GM23338 (cell line): Measurements from ENCODE around the gene MAD1L1. TPM values are rescaled to one million over a fixed set of nuclear protein-coding genes. Genes with fewer than 3 reads are reported as not detected.
A peak's percentile ranks its signal among the peaks of the same experiment; 100 is the strongest.
"Not testable (repeated sequence)": the region's sequence is repeated elsewhere in the genome, so short reads cannot be mapped to it uniquely, and the experiment has no call there.

Experiments
- ATAC-seq: fragments of 200-7000 bp; cut with Tn5 transposase; 3 replicates; pipeline ENCODE4 v1.9.1; 2020
- DNase-seq: peaks from one replicate; pipeline ENCODE4 v3.0.0-alpha.2; 2015; ENCODE audit warnings: low spot score
- H2AFZ ChIP-seq: fragments of 200-600 bp; sonication (generic); 2 replicates; pipeline ENCODE4 v1.8.0; 2016; ENCODE audit warnings: antibody characterized with exemption, mild to moderate bottlenecking, moderate library complexity
- H3F3A ChIP-seq: fragments of 200-600 bp; sonication (generic); replicated peaks from 2 replicates; pipeline ENCODE4 v1.8.0; 2017; ENCODE audit warnings: antibody characterized with exemption, mixed run types, low read depth
- H3K27ac ChIP-seq: fragments of 200-600 bp; sonication (generic); 2 replicates; pipeline ENCODE4 v1.6.1; 2016; ENCODE audit warnings: low read depth
- H3K27me3 ChIP-seq: fragments of 200-600 bp; sonication (generic); 2 replicates; pipeline ENCODE4 v1.8.0; 2016; ENCODE audit warnings: mild to moderate bottlenecking, mixed run types, moderate library complexity; ENCODE audit not compliant: insufficient read depth
- H3K36me3 ChIP-seq: fragments of 200-600 bp; sonication (generic); 2 replicates; pipeline ENCODE4 v1.8.0; 2016; ENCODE audit warnings: mild to moderate bottlenecking; ENCODE audit not compliant: insufficient read depth
- H3K4me1 ChIP-seq: fragments of 200-600 bp; sonication (generic); 2 replicates; pipeline ENCODE4 v1.8.0; 2016; ENCODE audit warnings: mild to moderate bottlenecking, moderate library complexity; ENCODE audit not compliant: insufficient read depth
- H3K4me2 ChIP-seq: fragments of 200-600 bp; sonication (generic); 2 replicates; pipeline ENCODE4 v1.7.1; 2017; ENCODE audit warnings: mixed run types
- H3K4me3 ChIP-seq: fragments of 200-600 bp; sonication (generic); 2 replicates; pipeline ENCODE4 v1.6.1; 2016; ENCODE audit warnings: mixed run types
- H3K79me2 ChIP-seq: fragments of 200-600 bp; sonication (generic); replicated peaks from 2 replicates; pipeline ENCODE4 v1.8.0; 2017; ENCODE audit warnings: mild to moderate bottlenecking; ENCODE audit not compliant: insufficient read depth
- H3K9me2 ChIP-seq: fragments of 200-600 bp; sonication (generic); 2 replicates; pipeline ENCODE4 v1.8.0; 2017; ENCODE audit not compliant: insufficient read depth
- H4K20me1 ChIP-seq: fragments of 200-600 bp; sonication (generic); replicated peaks from 2 replicates; pipeline ENCODE4 v1.8.0; 2017; ENCODE audit warnings: mild to moderate bottlenecking; ENCODE audit not compliant: insufficient read depth
- H3K27ac Mint-ChIP-seq: 2 replicates; pipeline ENCODE4 v1.8.0; 2020; ENCODE audit warnings: inconsistent platforms, mild to moderate bottlenecking, moderate library complexity, mixed read lengths
- H3K27me3 Mint-ChIP-seq: 3 replicates; pipeline ENCODE4 v1.8.0; 2022; ENCODE audit warnings: low read depth, mild to moderate bottlenecking, moderate library complexity, mixed read lengths, inconsistent platforms; ENCODE audit not compliant: insufficient read depth, poor library complexity
- H3K36me3 Mint-ChIP-seq: 3 replicates; pipeline ENCODE4 v1.8.0; 2021; ENCODE audit warnings: low read depth, mild to moderate bottlenecking, inconsistent platforms, moderate library complexity, mixed read lengths
- H3K4me1 Mint-ChIP-seq: 3 replicates; pipeline ENCODE4 v1.8.0; 2020; ENCODE audit warnings: mild to moderate bottlenecking, inconsistent platforms, mixed read lengths
- H3K4me3 Mint-ChIP-seq: 3 replicates; pipeline ENCODE4 v1.8.0; 2021; ENCODE audit warnings: moderate library complexity, mild to moderate bottlenecking, inconsistent platforms, mixed read lengths
- H3K9me3 Mint-ChIP-seq: 3 replicates; pipeline ENCODE4 v1.8.0; 2020; ENCODE audit warnings: moderate library complexity, mild to moderate bottlenecking, inconsistent platforms, mixed read lengths
- CTCF ChIP-seq, 2 experiments: fragments of 200-600 bp in 1 of 2; sonication (generic) in 1 of 2; conservative IDR thresholded peaks; 2 replicates each; pipeline versions ENCODE4 v1.5.1 to v1.6.1; 2016 to 2017; ENCODE audit warnings: antibody characterized with exemption in 2 of 2, low read depth in 2 of 2, mild to moderate bottlenecking in 2 of 2, moderate library complexity in 1 of 2
- EZH2phosphoT487 ChIP-seq: fragments of 200-600 bp; sonication (generic); IDR thresholded peaks from one replicate; pipeline ENCODE4 v1.8.1; 2018; ENCODE audit warnings: antibody characterized with exemption; ENCODE audit not compliant: unreplicated experiment
- REST ChIP-seq: IDR thresholded peaks from one replicate; pipeline ENCODE4 v1.6.1; 2018; ENCODE audit warnings: antibody characterized with exemption; ENCODE audit not compliant: unreplicated experiment
- ZNF331 ChIP-seq: fragments of 250-450 bp; sonication (Bioruptor Pico); IDR thresholded peaks from 2 replicates; pipeline ENCODE4 v1.5.0; 2020; ENCODE audit warnings: low read depth, mild to moderate bottlenecking, moderate library complexity
- polyA plus RNA-seq: library from polyadenylated mRNA; unstranded; fragments of >200 nt; fragmentation: Nextera tagmentation; extraction: Ambion mirVana; gene quantifications from 2 replicates; pipeline ENCODE4 v1.2.1, GENCODE V29; 2016
- total RNA-seq: library from RNA; depleted of rRNA; stranded (reverse); fragments of >200 nt; shearing (Covaris generic); gene quantifications from 2 replicates; pipeline ENCODE4 v1.2.3, GENCODE V29; 2014

MAD1L1 gene
- total and polyA plus RNA-seq, 2 experiments from 2014 or later, result 40.3 to 59.3 TPM

- H3K27me3 Mint-ChIP-seq, result peaks cover 12% of the 10 kb centered on the region
- no peaks in the 10 kb centered on the region for H3K36me3 ChIP-seq
- H3K27ac Mint-ChIP-seq, result peak overlapping the region; percentile 38; the same call in 1 of the 2 replicates
- no peak overlapping the region for H2AFZ ChIP-seq
- TF ChIP-seq EZH2phosphoT487, result no peak
- TF ChIP-seq ZNF331, result no peak
- TF ChIP-seq REST, result no peak
- TF ChIP-seq CTCF (conservative IDR thresholded peaks at IDR 0.05; ENCODE audit: low read depth in 2 of 2), result 0 out of 4 replicates have a peak, but pooled peaks of 1 of the 2 experiments have one; percentile 1
- H3K9me2 ChIP-seq, result no peaks in the 10 kb centered on the region
- H4K20me1 ChIP-seq, result no peaks in the 10 kb centered on the region
- no peak overlapping the region for H3K4me3 ChIP-seq
- no peaks in the 10 kb centered on the region for H3K4me1 ChIP-seq
- H3K79me2 ChIP-seq, result no peaks in the 10 kb centered on the region
- H3K27me3 ChIP-seq, result no peaks in the 10 kb centered on the region
- no peak overlapping the region for H3K4me3 Mint-ChIP-seq
- peaks cover 6% of the 10 kb centered on the region for H3K4me1 Mint-ChIP-seq
- DNase-seq (peak; percentile 41), ATAC-seq (peak; percentile 65)
- H3K36me3 Mint-ChIP-seq, result no peaks in the 10 kb centered on the region; the same call in 2 of the 3 replicates
- no peaks in the 10 kb centered on the region for H3F3A ChIP-seq
- no peak overlapping the region for H3K4me2 ChIP-seq
- no peak overlapping the region for H3K27ac ChIP-seq
- H3K9me3 Mint-ChIP-seq, result no peaks in the 10 kb centered on the region; the same call in 2 of the 3 replicates
These were observed 390.2 kb downstream of the MAD1L1 start for GRCh38 chr7:1842321-1843221.

- not testable (repeated sequence) for H3K27ac ChIP-seq, H3F3A ChIP-seq, H3K27ac Mint-ChIP-seq, H3K4me2 ChIP-seq, H3K4me3 ChIP-seq, H3K9me2 ChIP-seq, H3K79me2 ChIP-seq, ATAC-seq, H3K4me1 ChIP-seq, DNase-seq, H3K36me3 ChIP-seq, H3K27me3 ChIP-seq, H3K4me1 Mint-ChIP-seq, H2AFZ ChIP-seq, H4K20me1 ChIP-seq, H3K9me3 Mint-ChIP-seq, H3K4me3 Mint-ChIP-seq, H3K36me3 Mint-ChIP-seq
- H3K27me3 Mint-ChIP-seq, result peaks cover 12% of the 10 kb centered on the region
These were observed 391.3 kb downstream of the MAD1L1 start for GRCh38 chr7:1841286-1842021.

DNA sequence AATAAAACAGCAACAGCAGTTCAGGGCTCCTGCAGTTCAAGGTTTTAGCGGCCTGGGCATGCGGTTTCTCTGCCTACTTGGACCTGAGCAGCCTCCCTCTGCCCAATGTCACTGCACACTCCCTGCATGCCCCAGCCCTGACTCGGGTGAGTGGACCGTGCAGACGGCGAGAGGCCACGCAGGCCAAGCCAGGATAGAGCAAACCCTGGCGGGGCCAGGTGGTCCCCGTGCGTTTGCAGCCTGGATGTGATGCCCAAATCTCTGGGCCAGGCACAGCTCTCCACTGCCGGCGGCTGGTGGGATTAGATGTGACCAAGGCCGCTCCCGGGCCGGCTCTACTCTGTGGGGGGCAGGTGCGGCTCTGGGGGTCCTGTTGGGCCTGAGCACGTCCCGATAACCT lies 392.0 kb downstream of the MAD1L1 start:
- H3K4me1 Mint-ChIP-seq, H3K27ac ChIP-seq, H3K36me3 ChIP-seq, H3K27me3 ChIP-seq, H4K20me1 ChIP-seq, H3K4me3 ChIP-seq, H3K27ac Mint-ChIP-seq, H2AFZ ChIP-seq, DNase-seq, H3K9me2 ChIP-seq, H3K4me2 ChIP-seq, H3K36me3 Mint-ChIP-seq, H3K79me2 ChIP-seq, H3K4me1 ChIP-seq, H3F3A ChIP-seq, ATAC-seq, H3K9me3 Mint-ChIP-seq, H3K4me3 Mint-ChIP-seq: not testable (repeated sequence)
- peaks cover 10% of the 10 kb centered on the region for H3K27me3 Mint-ChIP-seq
